Measurements from ENCODE around the gene SPCS1. TPM values are rescaled to one million over a fixed set of nuclear protein-coding genes. Genes with fewer than 3 reads are reported as not detected.

Gene SPCS1
- total RNA-seq, 4 donors from 2014 or later, result 80.4 to 134 (median 101) TPM

- 84 to 89% methylated on average over 2 of the region's 2 CpGs for WGBS, 2 donors
- TF ChIP-seq POLR2A (IDR thresholded peaks at IDR 0.05) (no peak), CTCF (IDR thresholded peaks at IDR 0.05) (no peak)
- intact Hi-C loops (cut with DNase I; ENCODE audit: low total_unique reads), result no loop called here
- DNase-seq (ENCODE audit: low spot score in 2 of 2), result no peak
- no peak overlapping the region for H3K4me3 ChIP-seq (ENCODE audit: low read depth, poor library complexity, severe bottlenecking)
These were observed 37.8 kb downstream of the SPCS1 start for GRCh38 chr3:52743721-52744120.

GRCh38 chr3:52752045-52752660, 46.2 kb downstream of the SPCS1 start:
- 83 to 86% methylated on average over 3 of the region's 3 CpGs for WGBS, 2 donors
- no peak for TF ChIP-seq CTCF (IDR thresholded peaks at IDR 0.05)
- TF ChIP-seq POLR2A (IDR thresholded peaks at IDR 0.05), result no peak
- intact Hi-C loops (cut with DNase I; ENCODE audit: low total_unique reads), result no loop called here
- no peak overlapping the region for H3K4me3 ChIP-seq (ENCODE audit: low read depth, poor library complexity, severe bottlenecking)
- DNase-seq (ENCODE audit: low spot score in 2 of 2), result no peak

- H3K4me3 ChIP-seq (ENCODE audit: low read depth, poor library complexity, severe bottlenecking), result no peak overlapping the region
- intact Hi-C loops (cut with DNase I; ENCODE audit: low total_unique reads), result no loop called here
- TF ChIP-seq CTCF (IDR thresholded peaks at IDR 0.05), result no peak
- TF ChIP-seq POLR2A (IDR thresholded peaks at IDR 0.05), result no peak
- WGBS, 2 donors, result 94% methylated on average over 4 of the region's 4 CpGs
- no peak for DNase-seq (ENCODE audit: low spot score in 2 of 2)
These were observed 48.5 kb downstream of the SPCS1 start for GRCh38 chr3:52754373-52754772.

- no peak overlapping the region for H3K4me3 ChIP-seq (ENCODE audit: low read depth, poor library complexity, severe bottlenecking)
- intact Hi-C loops (cut with DNase I; ENCODE audit: low total_unique reads), result no loop called here
- WGBS, 2 donors, result 95 to 97% methylated on average over 1 of the region's 1 CpG
- no peak for TF ChIP-seq POLR2A (IDR thresholded peaks at IDR 0.05)
- TF ChIP-seq CTCF (IDR thresholded peaks at IDR 0.05), result no peak
- no peak for DNase-seq (ENCODE audit: low spot score in 2 of 2)
These were observed 50.2 kb downstream of the SPCS1 start for GRCh38 chr3:52756141-52756540.

Other genes with a start within 250 kb of the SPCS1 start
- 10 to 100 TPM; 10.1 to 23.9 (median 12.1) TPM for gene STAB1, start 210.8 kb upstream of the SPCS1 start, total RNA-seq
- gene NT5DC2, start 172.2 kb upstream of the SPCS1 start, total RNA-seq, result 10 to 100 TPM; 40.3 to 61.4 (median 48.0) TPM
- gene UQCC5, start 169.5 kb upstream of the SPCS1 start, total RNA-seq, result 10 to 100 TPM in 2 of 4 donors, 1 to 10 TPM in 2; 1.3 to 29.5 (median 6.3) TPM
- gene PBRM1, start 20.2 kb upstream of the SPCS1 start, total RNA-seq, result 10 to 100 TPM; 51.6 to 78.7 (median 74.0) TPM
- gene GNL3, start 20.1 kb upstream of the SPCS1 start, total RNA-seq, result 100 to 1,000 TPM in 1 of 4 donors, 10 to 100 TPM in 3; 79.3 to 111 (median 86.4) TPM
- gene GLT8D1, start 315 bp upstream of the SPCS1 start, total RNA-seq, result 10 to 100 TPM; 27.4 to 41.9 (median 35.9) TPM
- 10 to 100 TPM in 2 of 4 donors, 1 to 10 TPM in 2; 9.2 to 15.9 (median 12.7) TPM for gene NEK4, start 64.8 kb downstream of the SPCS1 start, total RNA-seq
- gene ITIH1, start 71.5 kb downstream of the SPCS1 start, total RNA-seq, result under 1 TPM in 1 of 4 donors, not detected in 3; 0.39 TPM
- gene ITIH3, start 88.7 kb downstream of the SPCS1 start, total RNA-seq, result 10 to 100 TPM in 1 of 4 donors, 1 to 10 TPM in 1, under 1 TPM in 2; 0.17 to 19.3 (median 0.97) TPM
- gene ITIH4, start 124.6 kb downstream of the SPCS1 start, total RNA-seq, result 1 to 10 TPM in 3 of 4 donors, under 1 TPM in 1; 0.38 to 3.6 (median 2.5) TPM
- 10 to 100 TPM in 1 of 4 donors, 1 to 10 TPM in 3; 5.5 to 13.1 (median 7.9) TPM for gene MUSTN1, start 128.9 kb downstream of the SPCS1 start, total RNA-seq
- gene STIMATE, start 191.4 kb downstream of the SPCS1 start, total RNA-seq, result 10 to 100 TPM; 12.7 to 20.7 (median 16.1) TPM

All from lower leg skin (tissue), 4 donors.